ENCODE results near the gene AGAP1. TPM values are rescaled to one million over a fixed set of nuclear protein-coding genes. Genes with fewer than 3 reads are reported as not detected.

AGAP1 gene
- total RNA-seq, 6 experiments from 2014 or later, result 8.1 to 11.2 (median 9.8) TPM

DNA sequence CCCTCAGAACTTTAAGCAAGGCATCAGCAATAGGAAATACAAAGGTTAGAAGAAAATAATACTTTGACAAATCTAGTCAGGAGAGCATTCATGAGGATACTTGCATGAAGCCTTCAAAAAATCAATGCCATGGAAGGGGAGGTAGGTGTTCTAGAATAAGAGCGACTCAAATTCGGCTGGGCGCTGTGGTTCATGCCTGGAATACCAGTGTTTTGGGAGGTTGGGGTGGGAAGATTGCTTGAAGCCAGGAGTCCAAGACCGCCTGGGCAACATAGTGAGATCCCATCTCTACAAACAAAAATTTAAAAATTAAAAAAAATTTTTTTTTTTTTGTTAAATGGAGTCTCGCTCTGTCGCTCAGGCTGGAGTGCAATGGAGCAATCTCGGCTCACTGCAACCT is 652.6 kb downstream of the AGAP1 start:
- intact Hi-C loops (cut with DNase I), result no loop called here
- Histone ChIP-seq H3K9me3 (no peaks in the 10 kb centered on the region), H3K4me3 (no peak overlapping the region), H3K4me1 (no peaks in the 10 kb centered on the region), H3K27me3 (no peaks in the 10 kb centered on the region), H3K36me3 (no peaks in the 10 kb centered on the region), H3K27ac (no peak overlapping the region)
- ATAC-seq (no peak), DNase-seq (no peak)
- TF ChIP-seq, protein P1, sequence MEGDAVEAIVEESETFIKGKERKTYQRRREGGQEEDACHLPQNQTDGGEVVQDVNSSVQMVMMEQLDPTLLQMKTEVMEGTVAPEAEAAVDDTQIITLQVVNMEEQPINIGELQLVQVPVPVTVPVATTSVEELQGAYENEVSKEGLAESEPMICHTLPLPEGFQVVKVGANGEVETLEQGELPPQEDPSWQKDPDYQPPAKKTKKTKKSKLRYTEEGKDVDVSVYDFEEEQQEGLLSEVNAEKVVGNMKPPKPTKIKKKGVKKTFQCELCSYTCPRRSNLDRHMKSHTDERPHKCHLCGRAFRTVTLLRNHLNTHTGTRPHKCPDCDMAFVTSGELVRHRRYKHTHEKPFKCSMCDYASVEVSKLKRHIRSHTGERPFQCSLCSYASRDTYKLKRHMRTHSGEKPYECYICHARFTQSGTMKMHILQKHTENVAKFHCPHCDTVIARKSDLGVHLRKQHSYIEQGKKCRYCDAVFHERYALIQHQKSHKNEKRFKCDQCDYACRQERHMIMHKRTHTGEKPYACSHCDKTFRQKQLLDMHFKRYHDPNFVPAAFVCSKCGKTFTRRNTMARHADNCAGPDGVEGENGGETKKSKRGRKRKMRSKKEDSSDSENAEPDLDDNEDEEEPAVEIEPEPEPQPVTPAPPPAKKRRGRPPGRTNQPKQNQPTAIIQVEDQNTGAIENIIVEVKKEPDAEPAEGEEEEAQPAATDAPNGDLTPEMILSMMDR (IDR thresholded peaks at IDR 0.05), result no peak
- no peak for TF ChIP-seq POLR2A (IDR thresholded peaks at IDR 0.05)
- 81% methylated on average over 6 of the region's 7 CpGs for WGBS (ENCODE audit: insufficient coverage, low coverage, low lambda C conversion rate, missing lambda C conversion rate)

GRCh38 chr2:236155406-236155805 is 661.6 kb downstream of the AGAP1 start:
- Histone ChIP-seq H3K9me3 (peaks cover 0 to 5% (median 0%) of the 10 kb centered on the region in 4 donors), H3K27me3 (no peaks in the 10 kb centered on the region), H3K4me1 (no peaks in the 10 kb centered on the region), H3K36me3 (no peaks in the 10 kb centered on the region), H3K27ac (no peak overlapping the region), H3K4me3 (no peak overlapping the region)
- ATAC-seq (no peak), DNase-seq (no peak)
- 64% methylated on average over 3 of the region's 3 CpGs for WGBS (ENCODE audit: insufficient coverage, low coverage, low lambda C conversion rate, missing lambda C conversion rate)
- no peak for TF ChIP-seq POLR2A (IDR thresholded peaks at IDR 0.05)
- TF ChIP-seq, protein P1 (IDR thresholded peaks at IDR 0.05), result no peak
- intact Hi-C loops (cut with DNase I), result no loop called here

DNA sequence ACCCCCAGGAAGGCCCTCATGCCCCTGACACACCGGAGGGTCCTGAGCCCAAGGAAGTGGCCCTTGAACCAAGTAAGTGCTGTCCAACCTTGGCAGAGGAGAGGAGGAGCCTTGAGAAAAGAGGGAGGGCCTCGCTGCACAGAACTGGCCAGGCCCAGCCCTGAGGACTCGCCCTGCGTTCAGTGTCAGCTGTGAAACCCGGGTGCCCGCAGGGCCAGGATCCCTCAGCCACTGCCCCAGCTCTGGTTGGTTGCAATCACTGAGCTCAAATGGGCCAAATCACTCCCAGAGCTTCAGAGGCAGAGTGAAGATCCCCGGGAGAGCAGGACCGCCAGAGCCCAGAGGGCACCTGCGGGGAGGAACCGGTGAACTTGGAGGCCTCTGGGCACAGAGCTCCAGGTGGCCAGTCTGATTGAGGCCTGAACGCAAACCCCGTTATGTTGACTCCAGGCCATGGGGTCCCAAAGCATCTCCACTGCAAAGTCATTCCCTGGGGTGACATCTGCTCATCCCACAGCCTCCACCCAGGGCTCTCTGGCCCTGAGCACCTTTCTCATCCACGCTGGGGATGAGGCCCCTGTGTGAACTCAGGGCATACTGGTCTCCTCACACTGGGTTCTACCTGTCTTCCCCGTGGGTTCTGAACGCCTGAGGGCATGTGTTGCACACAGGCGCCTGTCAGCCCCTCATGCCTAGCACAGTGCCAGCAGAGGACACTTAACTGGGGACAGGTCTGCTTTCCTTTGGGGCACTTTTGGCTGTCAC is 662.4 kb downstream of the AGAP1 start:
- Histone ChIP-seq H3K36me3 (no peaks in the 10 kb centered on the region), H3K4me3 (no peak overlapping the region), H3K4me1 (no peaks in the 10 kb centered on the region), H3K27ac (no peak overlapping the region), H3K27me3 (no peaks in the 10 kb centered on the region), H3K9me3 (peaks cover 0 to 5% (median 0%) of the 10 kb centered on the region in 4 donors)
- intact Hi-C loops (cut with DNase I), result no loop called here
- WGBS (ENCODE audit: insufficient coverage, low coverage, low lambda C conversion rate, missing lambda C conversion rate), result no CpG with 5 or more reads among the region's 16 CpGs
- DNase-seq, result no peak
- TF ChIP-seq, protein P1 (IDR thresholded peaks at IDR 0.05), result no peak
- no peak for TF ChIP-seq POLR2A (IDR thresholded peaks at IDR 0.05)
- no peak for ATAC-seq

- Histone ChIP-seq H3K27ac (no peak overlapping the region), H3K27me3 (no peaks in the 10 kb centered on the region), H3K4me3 (no peak overlapping the region), H3K9me3 (peaks cover 0 to 5% (median 0%) of the 10 kb centered on the region in 4 donors), H3K4me1 (no peaks in the 10 kb centered on the region), H3K36me3 (no peaks in the 10 kb centered on the region)
- TF ChIP-seq, protein P1 (IDR thresholded peaks at IDR 0.05), result no peak
- no peak for TF ChIP-seq POLR2A (IDR thresholded peaks at IDR 0.05)
- DNase-seq (no peak), ATAC-seq (no peak)
- intact Hi-C loops (cut with DNase I), result no loop called here
- 86% methylated on average over 1 of the region's 7 CpGs for WGBS (ENCODE audit: insufficient coverage, low coverage, low lambda C conversion rate, missing lambda C conversion rate)
Measured at GRCh38 chr2:236156860-236157194, 663.0 kb downstream of the AGAP1 start.

Data from right lobe of liver (tissue), 6 donors.